Pancreas (tissue), 10 donors: ENCODE measurements around the gene PTX4. TPM values are rescaled to one million over a fixed set of nuclear protein-coding genes. Genes with fewer than 3 reads are reported as not detected.
A peak's percentile ranks its signal among the peaks of the same experiment; 100 is the strongest.
"Not testable (repeated sequence)": the region's sequence is repeated elsewhere in the genome, so short reads cannot be mapped to it uniquely, and the experiment has no call there.

Experiments
- ATAC-seq, 4 donors: fragments of 200-7000 bp; cut with Tn5 transposase; one replicate each; pipeline versions ENCODE4 v1.8.0 to v1.9.1; 2020; ENCODE audit warnings: mild to moderate bottlenecking in 4 of 4, moderate library complexity in 4 of 4
- DNase-seq, 6 donors: peaks; one replicate each; pipeline ENCODE4 v3.0.0-alpha.2; 2020
- FAIRE-seq: peaks from 2 replicates; lab custom pipeline; 2012; peaks lifted over from hg19 to GRCh38; lab: Jason Lieb, UNC
- H3K27ac ChIP-seq, 4 donors: fragments of 200-600 bp; sonication (generic); 1 replicate in 3 of 4; 2 replicates in 1 of 4; pipeline versions ENCODE4 v1.5.0 to v1.8.0; 2020
- H3K27me3 ChIP-seq, 4 donors: fragments of 200-600 bp; one replicate each; pipeline ENCODE4 v1.8.0; 2021
- H3K36me3 ChIP-seq, 3 donors: fragments of 200-600 bp; sonication (generic) in 1 of 3; one replicate each; pipeline versions ENCODE4 v1.5.0 to v1.8.0; 2020 to 2021
- H3K4me1 ChIP-seq, 3 donors: fragments of 200-600 bp; one replicate each; pipeline ENCODE4 v1.8.0; 2021
- H3K4me3 ChIP-seq, 4 donors: fragments of 200-600 bp; sonication (generic) in 2 of 4; one replicate each; pipeline versions ENCODE4 v1.5.0 to v1.8.0; 2020 to 2021
- H3K9me3 ChIP-seq, 4 donors: fragments of 200-600 bp; one replicate each; pipeline ENCODE4 v1.8.0; 2021
- WGBS, 2 donors: extraction: QIAGEN DNeasy Blood & Tissue Kit; methylation state at CpG; one replicate each; pipeline ENCODE4 v1.1.7; 2013; 5-methylcytosine and 5-hydroxymethylcytosine counted together
- intact Hi-C, 3 donors: fragments of 100-400 bp; cut with DNase I; formaldehyde crosslinking; loops; one replicate each; pipeline versions ENCODE4 v1.11.1 to v1.14.2; 2022
- polyA plus RNA-seq, 2 donors: library from polyadenylated mRNA; stranded (reverse); fragments of 200-250 nt; gene quantifications; one replicate each; pipeline ENCODE4 v1.2.3, GENCODE V29; 2013
- total RNA-seq, 6 donors: library from RNA; stranded (reverse); fragmentation: NEBNext Ultra II Directional in 4 of 6; extraction: Animal tissue kit (Norgen Biotek cat#: 25700) in 4 of 6; gene quantifications; one replicate each; pipeline versions ENCODE4 v1.2.1 to v1.2.4, GENCODE V29; 2021 to 2023
- TF ChIP-seq, protein P1 (sequence below), 4 donors: fragments of 200-600 bp; sonication (generic) in 3 of 4; IDR thresholded peaks; one replicate each; pipeline versions ENCODE4 v1.5.0 to v1.8.0; 2021; ENCODE audit warnings: antibody characterized with exemption in 4 of 4
- donor health status: healthy with polysubstance abuse.
- donor health status: DM: no; HTN: no; CAD: no; lungs with moderate emphysema.
- donor health status: DM: no; HTN: no; CAD: no.
- donor health status: control.
- donor health status: control.
- donor health status: Bipolar disorder and iron deficiency.
- donor health status: DM: yes; HTN: yes; CAD: no.
- donor health status: DM: no; HTN: no; CAD: no.
- donor health status: DM: no; HTN: no; CAD: no.
- donor health status: DM: yes; HTN: yes; CAD: no.

Gene PTX4
- total and polyA plus RNA-seq, 8 donors, result not detected

DNA sequence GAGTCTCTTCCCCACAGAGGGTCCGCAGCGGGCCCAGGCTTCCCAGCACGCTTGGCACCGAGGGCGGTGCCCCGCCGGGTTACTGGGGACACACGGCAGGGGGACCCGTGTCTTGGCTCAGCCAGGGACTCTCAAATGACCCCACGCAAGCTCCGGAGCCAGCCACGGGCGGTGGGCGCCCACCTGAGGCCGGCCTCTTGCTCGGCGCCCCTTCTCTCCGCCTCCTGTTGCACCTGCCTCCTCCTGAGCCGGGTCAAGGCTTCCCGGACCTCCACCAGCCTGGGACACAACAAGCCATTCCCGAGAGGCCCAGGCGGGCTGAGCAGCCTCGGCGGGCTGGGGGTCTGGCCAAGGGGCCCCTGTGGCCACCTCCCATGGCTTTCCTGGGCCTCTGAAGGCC lies 46.0 kb downstream of the PTX4 start:
- intact Hi-C loops, result no loop called here
- no peak for FAIRE-seq
- Histone ChIP-seq H3K9me3 (no peaks in the 10 kb centered on the region), H3K4me1 (no peaks in the 10 kb centered on the region), H3K27me3 (no peaks in the 10 kb centered on the region), H3K36me3 (no peaks in the 10 kb centered on the region), H3K4me3 (no peak overlapping the region), H3K27ac (no peak overlapping the region)
- WGBS, 2 donors, result 75 to 81% methylated on average over 23 to 24 of the region's 24 CpGs
- DNase-seq, result no peak
- no peak for ATAC-seq
- TF ChIP-seq, protein P1, sequence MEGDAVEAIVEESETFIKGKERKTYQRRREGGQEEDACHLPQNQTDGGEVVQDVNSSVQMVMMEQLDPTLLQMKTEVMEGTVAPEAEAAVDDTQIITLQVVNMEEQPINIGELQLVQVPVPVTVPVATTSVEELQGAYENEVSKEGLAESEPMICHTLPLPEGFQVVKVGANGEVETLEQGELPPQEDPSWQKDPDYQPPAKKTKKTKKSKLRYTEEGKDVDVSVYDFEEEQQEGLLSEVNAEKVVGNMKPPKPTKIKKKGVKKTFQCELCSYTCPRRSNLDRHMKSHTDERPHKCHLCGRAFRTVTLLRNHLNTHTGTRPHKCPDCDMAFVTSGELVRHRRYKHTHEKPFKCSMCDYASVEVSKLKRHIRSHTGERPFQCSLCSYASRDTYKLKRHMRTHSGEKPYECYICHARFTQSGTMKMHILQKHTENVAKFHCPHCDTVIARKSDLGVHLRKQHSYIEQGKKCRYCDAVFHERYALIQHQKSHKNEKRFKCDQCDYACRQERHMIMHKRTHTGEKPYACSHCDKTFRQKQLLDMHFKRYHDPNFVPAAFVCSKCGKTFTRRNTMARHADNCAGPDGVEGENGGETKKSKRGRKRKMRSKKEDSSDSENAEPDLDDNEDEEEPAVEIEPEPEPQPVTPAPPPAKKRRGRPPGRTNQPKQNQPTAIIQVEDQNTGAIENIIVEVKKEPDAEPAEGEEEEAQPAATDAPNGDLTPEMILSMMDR (IDR thresholded peaks at IDR 0.05), result no peak

DNA sequence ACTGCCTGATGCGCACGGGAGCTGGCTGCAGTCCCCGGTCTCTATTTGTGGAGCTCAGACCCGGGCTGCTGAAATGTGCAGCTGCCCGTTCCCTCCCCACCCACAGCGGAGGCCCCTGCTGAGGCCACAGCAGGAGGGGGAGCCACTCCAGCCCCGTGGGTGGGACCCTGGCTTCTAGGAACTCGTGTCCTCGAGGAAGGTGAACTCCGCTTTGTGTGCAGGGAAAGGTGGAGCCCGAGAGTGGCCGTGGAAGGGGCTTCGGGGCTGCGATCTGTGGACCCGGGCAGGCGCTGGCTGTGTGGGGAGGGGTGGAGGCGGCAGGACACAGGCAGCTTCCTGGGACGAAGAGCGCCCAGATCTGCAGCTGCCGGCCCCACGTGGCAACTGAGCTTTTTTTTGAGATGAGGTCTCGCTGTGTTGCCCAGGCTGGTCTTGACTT lies 47.3 kb downstream of the PTX4 start:
- 65 to 73% methylated on average over 22 of the region's 22 CpGs for WGBS, 2 donors
- FAIRE-seq (no peak), ATAC-seq (no peak), DNase-seq (no peak)
- Histone ChIP-seq H3K27ac (no peak overlapping the region), H3K4me1 (no peaks in the 10 kb centered on the region), H3K27me3 (no peaks in the 10 kb centered on the region), H3K36me3 (no peaks in the 10 kb centered on the region), H3K9me3 (no peaks in the 10 kb centered on the region), H3K4me3 (no peak overlapping the region)
- TF ChIP-seq, protein P1 (IDR thresholded peaks at IDR 0.05), result no peak
- intact Hi-C loops, result no loop called here

DNA sequence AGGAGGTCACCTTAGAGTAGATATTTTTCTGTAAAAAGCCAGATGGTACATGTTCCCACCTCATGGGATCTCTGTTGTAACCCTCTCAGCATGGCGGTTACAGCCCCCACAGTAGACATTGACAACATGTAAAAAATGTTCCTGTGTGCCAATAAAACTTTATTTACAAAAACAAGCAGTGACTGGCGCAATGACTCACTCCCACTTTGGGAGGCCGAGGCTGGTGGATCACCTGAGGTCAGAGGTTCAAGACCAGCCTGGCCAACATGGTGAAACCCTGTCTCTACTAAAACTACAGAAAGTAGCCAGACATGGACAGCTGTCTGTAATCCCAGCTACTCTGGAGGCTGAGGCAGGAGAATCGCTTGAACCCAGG lies 49.1 kb downstream of the PTX4 start:
- intact Hi-C loops, H3K9me3 ChIP-seq, H3K27ac ChIP-seq, H3K36me3 ChIP-seq, DNase-seq, H3K4me3 ChIP-seq, ATAC-seq, FAIRE-seq, H3K4me1 ChIP-seq, H3K27me3 ChIP-seq: not testable (repeated sequence)
- WGBS, 2 donors, result 93 to 94% methylated on average over 4 of the region's 4 CpGs

DNA sequence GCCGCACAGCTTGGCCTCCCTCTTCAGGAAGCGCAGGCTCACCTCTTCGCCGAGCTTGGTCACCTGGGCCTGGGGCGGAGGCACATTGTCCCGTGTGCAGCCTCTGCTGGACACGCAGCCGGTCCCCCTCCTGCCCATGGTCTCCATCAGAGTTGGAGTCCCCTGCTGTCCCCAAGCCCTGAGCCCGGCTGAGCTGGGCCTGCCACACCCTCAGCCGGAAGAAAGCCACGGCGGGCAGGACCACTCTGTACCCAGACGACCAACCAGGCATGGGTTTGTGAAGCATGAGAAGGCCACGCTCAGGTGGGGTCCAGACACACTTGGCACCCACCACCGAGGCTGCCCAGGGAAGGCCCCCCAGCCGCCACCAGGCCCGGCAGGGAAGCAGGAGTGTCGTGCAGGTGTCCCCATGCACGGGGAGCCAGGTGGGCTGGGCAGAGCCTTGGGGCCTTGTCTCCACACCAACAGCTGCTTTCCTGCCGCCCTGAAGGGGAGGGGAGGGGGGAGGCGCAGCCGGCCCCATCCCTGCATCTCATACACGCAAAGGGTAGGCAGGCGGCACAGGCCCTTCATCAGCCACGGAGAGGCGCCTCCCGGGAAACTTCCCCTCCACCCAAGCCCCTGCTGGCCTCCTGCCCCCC lies 49.6 kb downstream of the PTX4 start:
- Histone ChIP-seq H3K9me3 (no peaks in the 10 kb centered on the region), H3K4me3 (no peak overlapping the region), H3K27ac (no peak overlapping the region), H3K4me1 (no peaks in the 10 kb centered on the region), H3K27me3 (no peaks in the 10 kb centered on the region), H3K36me3 (no peaks in the 10 kb centered on the region)
- FAIRE-seq (no peak), ATAC-seq (no peak), DNase-seq (peak in 1 of 6 donors; percentile 70)
- intact Hi-C loops, result no loop called here
- 83 to 84% methylated on average over 27 of the region's 27 CpGs for WGBS, 2 donors
- TF ChIP-seq, protein P1 (IDR thresholded peaks at IDR 0.05), result no peak

DNA sequence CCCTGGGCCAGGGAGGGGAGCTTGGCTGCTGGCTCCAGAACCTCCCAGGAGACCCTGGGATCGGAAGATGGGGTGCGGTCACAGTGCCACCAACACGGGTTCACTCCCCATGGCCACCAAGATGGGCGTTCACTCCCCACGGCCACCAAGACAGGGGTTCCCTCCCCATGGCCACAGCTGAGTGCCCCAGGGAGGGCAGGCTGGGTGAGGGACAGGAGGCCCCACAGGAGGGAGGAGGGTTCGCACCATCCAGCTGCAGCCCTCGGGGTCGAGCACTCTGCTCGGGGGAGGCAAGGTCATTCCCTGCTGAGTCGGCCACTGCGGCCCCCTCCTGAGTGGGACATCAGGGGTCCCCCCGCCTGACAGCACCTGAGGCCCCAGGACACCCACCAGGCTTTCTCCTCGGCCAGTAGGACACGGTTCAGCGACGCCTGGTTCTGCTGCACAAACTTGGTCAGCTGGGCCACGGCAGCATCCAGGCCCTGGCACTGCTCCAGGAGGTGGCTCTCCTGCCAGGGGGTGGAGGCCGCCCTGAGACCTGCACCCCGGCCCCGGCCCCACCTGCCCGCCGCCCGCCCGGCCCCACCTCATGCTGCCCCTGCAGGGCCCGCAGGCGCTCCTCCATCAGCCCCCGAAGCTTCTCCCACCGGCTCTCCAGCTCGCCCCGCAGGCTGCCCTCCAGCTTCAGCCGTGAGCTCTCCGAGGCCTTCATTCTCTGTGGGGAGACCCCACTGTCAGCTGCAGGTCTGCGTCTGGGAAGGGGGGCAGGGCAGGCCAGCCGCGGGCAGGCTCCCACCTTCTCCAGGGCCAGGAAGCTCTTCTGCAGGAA lies 50.3 kb downstream of the PTX4 start:
- Histone ChIP-seq H3K36me3 (no peaks in the 10 kb centered on the region), H3K4me1 (no peaks in the 10 kb centered on the region), H3K9me3 (no peaks in the 10 kb centered on the region), H3K4me3 (no peak overlapping the region), H3K27me3 (no peaks in the 10 kb centered on the region), H3K27ac (no peak overlapping the region)
- ATAC-seq (no peak), DNase-seq (peak in 1 of 6 donors; percentile 74), FAIRE-seq (no peak)
- 74 to 81% methylated on average over 34 to 35 of the region's 35 CpGs for WGBS, 2 donors
- intact Hi-C loops, result no loop called here
- TF ChIP-seq, protein P1 (IDR thresholded peaks at IDR 0.05), result no peak
